Kidney glomerular epithelial cell (primary cell): ENCODE measurements around the gene REG1A.

Experiments
- DNase-seq: peaks from one replicate; lab custom pipeline; 2025; lab: John Stamatoyannopoulos, UW

The REG1A gene

DNA sequence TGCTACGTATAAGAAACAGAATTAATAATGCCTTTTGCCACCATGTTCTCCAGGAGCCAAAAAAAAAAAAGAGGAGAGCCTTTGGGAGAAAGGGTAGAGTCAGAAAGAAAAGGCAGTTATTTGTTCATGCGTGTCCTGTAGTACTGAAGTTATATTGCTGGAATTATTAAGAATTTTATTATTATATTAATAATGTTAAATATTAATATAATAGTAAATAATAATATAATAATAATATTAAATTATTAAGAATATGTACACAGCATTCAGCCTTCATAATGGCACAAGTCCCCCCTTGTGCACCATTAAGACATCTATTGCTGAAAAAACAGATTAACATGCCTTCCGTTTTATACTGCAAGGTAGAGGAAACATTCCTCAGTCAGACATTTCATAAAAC, 8.1 kb downstream of the REG1A start:
- DNase-seq = no peak

DNA sequence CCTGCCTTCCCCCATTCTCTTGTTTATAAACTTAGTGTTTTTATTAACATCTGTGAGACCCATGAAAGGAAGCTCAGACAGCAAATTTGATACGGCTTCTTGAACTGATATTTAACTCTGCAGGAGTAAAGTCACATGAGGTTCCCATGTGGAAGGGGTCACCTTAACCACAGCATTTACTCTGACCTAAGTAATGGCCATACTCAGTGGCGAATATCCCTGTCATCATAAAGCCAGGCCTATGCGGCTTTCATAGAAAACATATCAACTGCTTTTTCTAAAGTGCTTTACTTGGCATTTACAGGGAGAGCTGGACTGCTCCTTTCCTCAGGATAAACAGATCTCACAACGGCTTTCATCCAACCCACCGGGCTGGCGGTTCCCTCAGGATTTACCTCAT, 9.0 kb downstream of the REG1A start:
- no peak for DNase-seq

DNA sequence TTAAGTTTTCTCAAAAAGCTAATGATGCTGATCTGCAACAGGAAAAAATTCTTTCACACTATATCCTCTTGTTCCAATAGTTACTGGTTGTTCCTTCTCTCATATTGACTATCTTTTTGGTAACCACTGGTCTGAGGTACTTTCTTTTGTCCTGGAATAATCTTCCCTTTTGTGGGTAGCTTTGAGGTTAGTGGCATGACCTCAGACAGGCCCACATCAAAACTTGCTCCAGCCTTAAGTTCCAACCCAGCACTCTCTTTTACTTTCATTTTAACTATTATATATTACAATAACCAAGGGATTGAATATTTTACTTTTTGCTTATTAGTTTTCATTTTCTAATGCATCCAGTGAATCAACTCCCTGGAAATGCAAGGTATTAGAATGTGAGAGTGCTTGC, 9.5 kb downstream of the REG1A start:
- no peak for DNase-seq

DNA sequence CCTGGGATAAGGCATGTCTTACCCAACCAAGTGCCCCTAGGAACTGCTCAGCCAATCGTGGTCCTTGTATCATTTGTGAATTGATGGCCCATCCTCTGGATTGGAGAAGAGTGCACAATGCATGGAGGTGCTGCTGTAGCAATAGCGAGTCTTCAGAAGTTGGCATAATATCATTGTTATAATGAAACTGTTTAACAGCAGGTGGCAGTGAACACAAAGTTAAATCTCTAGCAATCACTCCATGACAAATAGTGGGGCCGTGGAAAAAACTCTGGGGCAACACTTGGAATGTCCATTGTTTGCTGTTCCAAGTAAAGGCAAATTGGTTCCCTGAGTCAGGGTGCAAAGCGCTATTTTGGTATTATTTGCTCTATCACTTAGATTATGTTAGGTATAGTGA, 11.4 kb downstream of the REG1A start:
- DNase-seq = no peak

DNA sequence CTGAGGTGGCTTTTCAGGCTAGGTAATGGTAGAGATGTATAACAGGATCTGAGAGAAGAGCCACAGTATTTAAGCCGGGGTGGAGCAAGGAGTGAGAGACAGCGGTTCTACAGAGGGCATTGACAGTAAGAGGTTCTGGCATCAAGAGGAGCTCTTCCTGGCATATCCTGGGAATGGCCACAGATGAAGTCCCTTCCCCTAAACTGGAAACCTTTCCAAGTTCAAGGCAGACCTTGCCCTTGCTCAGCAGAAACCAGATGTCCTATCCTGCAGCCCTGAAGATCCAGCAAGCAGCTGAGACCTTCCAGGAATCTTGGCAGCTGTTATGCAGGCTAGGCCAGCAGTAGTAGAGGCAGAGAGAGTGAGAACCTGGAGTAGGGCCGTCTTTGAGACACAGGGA, 18.1 kb downstream of the REG1A start:
- DNase-seq = no peak

DNA sequence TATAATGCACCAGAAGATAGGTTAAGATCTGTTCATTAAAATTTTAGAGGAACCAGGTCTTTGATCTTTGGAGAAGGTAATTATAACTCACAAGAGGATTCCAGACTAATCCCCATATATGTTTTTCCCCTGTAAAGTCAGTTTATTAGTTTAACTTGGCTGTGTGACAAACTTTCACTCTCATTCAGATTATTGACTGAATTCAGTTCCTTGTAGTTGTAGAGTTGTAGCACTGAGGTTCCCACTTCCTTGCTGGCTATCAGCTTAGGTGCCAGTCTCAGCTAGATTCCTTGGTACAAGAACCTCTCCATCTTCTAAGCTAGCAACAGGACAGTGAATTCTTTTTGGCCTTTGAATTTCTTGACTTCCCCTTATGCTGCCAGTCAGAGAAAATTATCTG, 19.1 kb downstream of the REG1A start:
- DNase-seq = no peak

DNA sequence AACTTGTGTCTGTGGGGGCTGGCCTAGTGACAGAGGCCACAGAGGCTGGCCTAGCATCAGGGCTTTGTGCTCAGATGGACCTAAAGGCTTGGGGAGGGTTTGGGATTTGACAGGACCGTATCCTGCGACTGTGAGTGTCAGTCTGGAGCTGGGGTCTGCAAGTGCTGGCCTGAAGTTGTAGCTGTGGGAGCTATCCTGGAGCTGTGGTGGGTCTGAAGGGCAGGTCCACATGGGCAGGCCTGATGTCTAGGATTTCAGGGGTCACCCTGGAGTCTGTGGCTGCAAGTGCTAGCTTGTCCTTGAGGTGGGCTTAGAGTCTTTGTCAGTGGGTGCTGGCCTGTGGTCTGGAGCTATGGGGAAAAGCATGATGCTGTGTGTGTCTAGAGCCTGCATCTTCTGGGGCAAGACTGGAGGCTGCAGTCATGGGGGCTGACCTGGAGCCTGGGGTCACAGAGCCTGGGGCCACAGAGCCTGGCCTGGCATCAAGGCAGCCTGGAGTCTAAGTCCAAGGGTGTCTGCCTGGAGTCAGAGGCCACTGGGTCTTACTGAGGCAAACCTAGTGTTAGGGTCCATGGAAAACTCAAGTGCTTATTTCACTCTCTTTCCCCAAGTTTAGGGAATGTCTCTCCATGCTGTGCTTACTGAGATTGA, 35.7 kb downstream of the REG1A start:
- no peak for DNase-seq

DNA sequence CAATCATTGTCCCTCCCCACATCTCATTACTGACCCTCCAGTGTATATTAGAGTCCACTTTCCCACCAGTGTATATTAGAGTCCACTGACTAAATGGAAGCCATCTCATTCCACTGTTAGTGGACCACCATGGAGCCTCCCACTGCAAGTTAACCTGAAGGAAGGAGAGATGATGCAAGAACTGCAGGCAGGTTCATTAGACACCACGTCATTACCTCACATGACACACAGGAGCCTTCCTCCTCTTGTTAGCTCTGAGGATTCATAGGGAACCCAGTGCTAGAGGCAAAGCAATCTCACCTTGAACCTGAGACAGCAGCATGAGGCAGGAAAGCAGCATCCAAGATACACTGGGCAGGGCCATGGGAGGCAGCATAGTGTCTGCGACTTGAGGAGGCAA, 38.7 kb downstream of the REG1A start:
- no peak for DNase-seq

DNA sequence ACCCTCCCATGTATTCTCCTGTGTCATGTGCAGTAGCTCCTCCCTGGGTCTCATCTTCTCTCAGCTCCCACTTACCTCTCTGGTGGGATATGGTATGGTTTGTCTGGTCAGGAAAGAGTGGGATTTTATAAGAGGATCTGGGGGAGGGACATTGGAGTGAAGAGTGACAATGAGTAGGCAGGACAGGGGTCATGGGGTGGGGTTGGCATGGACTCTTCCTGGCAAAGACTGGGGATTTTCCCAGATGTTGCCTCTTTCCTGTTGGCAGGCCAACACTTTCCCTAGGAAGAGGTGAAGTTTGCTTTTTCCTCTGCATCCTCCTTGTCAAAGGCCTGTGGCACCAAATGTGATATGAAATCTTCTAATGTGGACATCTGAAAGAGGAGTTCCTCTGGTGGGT, 39.4 kb downstream of the REG1A start, which contains the start of gene REG3A:
Gene REG3A, minus strand, starts transcription at position 101 of the 400 bp plus-strand sequence. CDS start 348 bp downstream, outside the sequence.
- DNase-seq = no peak

DNA sequence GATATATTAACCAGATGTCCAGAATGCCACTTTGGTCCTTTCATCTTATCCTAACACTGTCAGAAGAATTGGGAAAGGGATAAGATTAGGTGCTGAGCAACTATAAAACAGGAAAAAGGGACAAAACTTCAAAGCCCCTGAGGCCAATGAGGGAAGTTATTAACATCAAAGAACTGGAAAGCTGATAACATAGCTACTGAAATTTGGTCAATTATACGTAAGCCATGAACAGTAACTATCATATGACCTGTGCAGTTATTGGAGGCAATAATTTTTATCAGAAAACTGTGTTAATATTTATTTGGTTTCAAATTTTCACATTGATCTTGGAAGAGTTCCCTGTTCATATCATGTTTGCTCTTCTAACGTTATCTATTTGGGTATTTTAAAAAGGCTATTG, 41.8 kb downstream of the REG1A start:
- no peak for DNase-seq

DNA sequence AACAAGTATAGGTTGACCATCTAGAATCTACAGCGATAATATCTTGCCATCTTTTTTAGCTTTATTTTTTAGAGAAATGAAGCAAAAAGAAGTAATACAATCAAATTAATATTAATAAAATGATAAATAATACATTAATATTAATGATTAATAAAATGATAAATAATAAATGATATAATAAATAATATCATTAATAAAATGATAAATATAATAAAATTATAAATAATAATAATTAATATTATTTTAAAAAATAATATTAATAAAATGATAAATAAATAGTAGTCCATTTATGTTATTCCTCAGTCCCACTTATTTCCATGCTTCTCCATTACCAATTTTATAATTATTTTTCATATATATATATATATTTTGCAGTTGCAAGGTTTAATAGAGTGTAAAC, 42.5 kb downstream of the REG1A start:
- DNase-seq = no peak

DNA sequence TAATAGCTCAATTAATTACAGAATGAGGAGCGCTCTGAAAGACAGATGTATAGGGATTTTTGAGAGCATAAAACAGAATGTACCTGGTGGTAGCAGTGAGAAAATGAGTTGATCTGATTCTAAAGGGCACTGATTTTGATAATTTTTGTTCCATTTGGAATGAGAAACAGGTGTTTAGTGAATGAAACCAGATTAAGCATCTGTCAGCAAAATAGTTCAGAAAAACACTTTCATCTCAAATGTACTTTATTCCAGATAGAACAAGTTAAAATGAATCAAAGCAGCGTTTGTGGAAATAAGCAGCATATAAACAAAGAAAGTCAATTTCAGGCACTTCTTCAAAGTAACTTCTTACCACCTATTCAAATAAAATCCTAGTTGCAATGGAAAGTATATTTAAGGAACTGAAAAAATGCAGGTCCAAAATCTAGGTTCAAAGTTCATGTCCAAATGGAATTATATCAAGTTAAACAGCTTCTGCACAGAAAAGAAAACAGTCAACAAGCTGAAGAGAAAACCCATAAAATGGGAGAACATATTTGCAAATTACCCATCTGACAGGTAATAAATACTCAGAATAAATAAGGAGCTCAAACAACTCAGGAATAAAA, 51.2 kb downstream of the REG1A start:
- DNase-seq = no peak
